ENCODE data around the gene PRR15. TPM values are rescaled to one million over a fixed set of nuclear protein-coding genes. Genes with fewer than 3 reads are reported as not detected.

Gene PRR15
- total RNA-seq, 3 donors from 2014 or later = 104 to 356 (median 173) TPM

DNA sequence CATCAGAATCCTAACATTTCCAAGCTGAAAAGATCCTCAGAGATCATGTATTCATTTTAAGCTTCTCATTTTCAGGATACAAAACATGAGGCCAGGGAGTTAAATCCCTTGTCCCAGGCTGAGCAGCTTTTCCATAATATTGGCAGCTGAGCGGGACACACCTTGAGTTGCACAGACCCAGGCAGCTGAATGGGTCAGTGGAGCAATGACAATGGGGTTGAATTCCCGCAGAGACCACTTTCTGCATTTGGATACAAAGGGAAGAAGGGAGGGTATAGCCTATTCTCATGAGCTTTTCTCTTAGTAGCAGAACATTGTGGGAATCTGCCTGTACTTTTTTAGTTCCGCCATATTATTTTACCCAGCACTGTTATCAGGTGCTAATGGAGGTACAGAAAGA is 49.5 kb downstream of the PRR15 start:
- TF ChIP-seq, protein P1, sequence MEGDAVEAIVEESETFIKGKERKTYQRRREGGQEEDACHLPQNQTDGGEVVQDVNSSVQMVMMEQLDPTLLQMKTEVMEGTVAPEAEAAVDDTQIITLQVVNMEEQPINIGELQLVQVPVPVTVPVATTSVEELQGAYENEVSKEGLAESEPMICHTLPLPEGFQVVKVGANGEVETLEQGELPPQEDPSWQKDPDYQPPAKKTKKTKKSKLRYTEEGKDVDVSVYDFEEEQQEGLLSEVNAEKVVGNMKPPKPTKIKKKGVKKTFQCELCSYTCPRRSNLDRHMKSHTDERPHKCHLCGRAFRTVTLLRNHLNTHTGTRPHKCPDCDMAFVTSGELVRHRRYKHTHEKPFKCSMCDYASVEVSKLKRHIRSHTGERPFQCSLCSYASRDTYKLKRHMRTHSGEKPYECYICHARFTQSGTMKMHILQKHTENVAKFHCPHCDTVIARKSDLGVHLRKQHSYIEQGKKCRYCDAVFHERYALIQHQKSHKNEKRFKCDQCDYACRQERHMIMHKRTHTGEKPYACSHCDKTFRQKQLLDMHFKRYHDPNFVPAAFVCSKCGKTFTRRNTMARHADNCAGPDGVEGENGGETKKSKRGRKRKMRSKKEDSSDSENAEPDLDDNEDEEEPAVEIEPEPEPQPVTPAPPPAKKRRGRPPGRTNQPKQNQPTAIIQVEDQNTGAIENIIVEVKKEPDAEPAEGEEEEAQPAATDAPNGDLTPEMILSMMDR (IDR thresholded peaks at IDR 0.05) = no peak
- peaks cover 12% of the 10 kb centered on the region for H3K4me1 ChIP-seq (ENCODE audit: low read depth)
- ATAC-seq (no peak), DNase-seq (no peak)
- no peaks in the 10 kb centered on the region for H3K36me3 ChIP-seq (ENCODE audit: low read depth)
- intact Hi-C loops (cut with DNase I, micrococcal nuclease) = no loop called here
- no peaks in the 10 kb centered on the region for H3K9me3 ChIP-seq
- no peak overlapping the region for H3K4me3 ChIP-seq

DNA sequence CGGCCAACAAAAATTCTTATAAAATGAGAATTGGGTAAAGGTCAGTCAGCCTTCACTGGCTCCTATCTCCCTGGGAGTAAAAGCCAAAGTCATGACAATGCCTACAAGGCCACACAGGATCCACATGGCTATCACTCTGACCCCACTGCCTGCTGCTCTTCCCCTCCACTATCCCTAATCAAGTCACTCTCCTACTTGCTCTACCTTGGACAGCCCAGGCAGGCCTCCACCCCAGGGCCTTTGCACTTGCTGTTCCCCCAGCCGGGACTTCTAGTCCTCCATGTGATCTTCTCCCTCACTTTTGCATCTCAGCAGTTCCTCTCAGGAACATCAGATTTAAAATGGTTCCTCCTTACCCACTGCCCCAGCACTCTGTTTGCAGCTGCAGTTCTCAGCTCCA is 50.6 kb downstream of the PRR15 start:
- TF ChIP-seq, protein P1 (IDR thresholded peaks at IDR 0.05) = no peak
- Histone ChIP-seq H3K9me3 (no peaks in the 10 kb centered on the region), H3K36me3 (ENCODE audit: low read depth) (no peaks in the 10 kb centered on the region), H3K4me3 (no peak overlapping the region), H3K4me1 (ENCODE audit: low read depth) (peaks cover 3% of the 10 kb centered on the region)
- intact Hi-C loops (cut with DNase I, micrococcal nuclease) = no loop called here
- no peak for ATAC-seq
- no peak for DNase-seq

Other genes starting within 250 kb of the PRR15 start
- gene WIPF3, start 242.7 kb downstream of the PRR15 start, total RNA-seq = 1 to 10 TPM in 2 of 3 donors, under 1 TPM in 1; 0.89 to 2.2 (median 1.2) TPM